GM12892 (cell line): ENCODE results near the gene ERGIC2.
A peak's percentile ranks its signal among the peaks of the same experiment; 100 is the strongest.
"Not testable (repeated sequence)": the region's sequence is repeated elsewhere in the genome, so short reads cannot be mapped to it uniquely, and the experiment has no call there.

ENCODE experiments used
- DNase-seq: peaks from one replicate; pipeline ENCODE4 v3.0.0; 2011; ENCODE audit not compliant: insufficient read length
- FAIRE-seq: peaks from 2 replicates; lab custom pipeline; 2011; peaks lifted over from hg19 to GRCh38; lab: Jason Lieb, UNC
- POLR2A ChIP-seq: IDR thresholded peaks from 2 replicates; pipeline ENCODE4 v1.6.1; 2011; ENCODE audit warnings: low read depth, low read length, control low read depth
- POLR2AphosphoS5 ChIP-seq: IDR thresholded peaks from 2 replicates; pipeline ENCODE4 v1.6.1; 2011; ENCODE audit warnings: low read depth, low read length, control low read depth
- TAF1 ChIP-seq: IDR thresholded peaks from 2 replicates; pipeline ENCODE4 v1.6.1; 2011; ENCODE audit warnings: low read depth, mild to moderate bottlenecking, control low read depth, low read length, borderline replicate concordance

The ERGIC2 gene

GRCh38 chr12:29317556-29318363, 63.2 kb downstream of the ERGIC2 start:
- DNase-seq, result peak; percentile 9
- no peak for TF ChIP-seq TAF1
- no peak for TF ChIP-seq POLR2A
- no peak for TF ChIP-seq POLR2AphosphoS5
- FAIRE-seq, result peak; percentile 70

- TF ChIP-seq POLR2A (no peak), TAF1 (no peak), POLR2AphosphoS5 (no peak)
- FAIRE-seq (no peak), DNase-seq (no peak)
Observed at GRCh38 chr12:29316752-29317151, 64.2 kb downstream of the ERGIC2 start.

- DNase-seq, result no peak
- no peak for FAIRE-seq
- TF ChIP-seq TAF1 (no peak), POLR2AphosphoS5 (no peak), POLR2A (no peak)
Observed at GRCh38 chr12:29314416-29314815, 66.6 kb downstream of the ERGIC2 start.

DNA sequence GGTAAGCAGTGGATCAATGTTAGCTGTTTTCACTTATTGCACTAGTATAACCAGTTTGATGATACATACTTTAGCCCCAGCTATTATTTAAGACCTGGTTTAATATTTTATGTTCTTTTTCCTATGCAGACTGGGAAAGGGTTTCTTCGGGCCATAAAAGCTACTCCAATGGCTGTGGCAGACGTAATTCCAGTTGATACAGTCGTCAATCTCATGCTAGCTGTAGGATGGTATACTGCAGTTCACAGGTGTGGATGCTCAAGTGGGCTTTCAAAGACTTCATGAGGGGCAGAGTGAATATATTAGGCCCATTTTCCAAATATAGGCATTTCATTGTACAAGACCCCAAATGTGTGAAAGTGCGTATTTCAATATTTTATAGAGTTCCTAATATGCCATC, 70.1 kb downstream of the ERGIC2 start:
- TF ChIP-seq TAF1 (no peak), POLR2AphosphoS5 (no peak), POLR2A (no peak)
- FAIRE-seq (no peak), DNase-seq (no peak)

DNA sequence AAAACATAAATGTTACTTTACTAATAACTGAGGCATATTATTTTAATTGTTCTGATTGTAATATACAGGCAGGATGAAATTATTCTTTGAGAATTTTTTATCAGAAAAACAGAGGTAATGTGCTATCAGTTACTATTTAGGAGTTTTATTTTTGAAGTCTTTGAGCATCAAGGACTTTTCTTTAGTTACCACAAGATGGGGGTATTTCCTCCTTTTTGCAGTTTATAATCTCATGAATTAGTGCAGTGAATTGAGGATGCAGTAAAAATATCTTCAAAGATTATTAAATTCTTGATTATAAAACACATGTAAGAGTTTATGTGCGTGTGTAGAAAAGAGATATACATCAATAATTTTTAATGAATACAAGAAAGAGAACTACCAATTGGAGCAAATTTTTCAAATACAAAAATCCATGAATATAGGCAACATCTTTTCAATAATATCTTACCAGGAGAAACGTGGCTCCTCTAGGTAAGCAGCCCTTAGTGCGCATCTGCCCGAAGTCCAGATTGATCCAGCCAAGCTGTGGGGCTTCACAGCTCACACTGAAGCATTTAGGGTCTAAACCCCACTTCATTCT, 71.6 kb downstream of the ERGIC2 start:
- DNase-seq (no peak), FAIRE-seq (no peak)
- TF ChIP-seq TAF1 (no peak), POLR2AphosphoS5 (no peak), POLR2A (no peak)

GRCh38 chr12:29306682-29307081, 74.3 kb downstream of the ERGIC2 start:
- FAIRE-seq, result no peak

DNA sequence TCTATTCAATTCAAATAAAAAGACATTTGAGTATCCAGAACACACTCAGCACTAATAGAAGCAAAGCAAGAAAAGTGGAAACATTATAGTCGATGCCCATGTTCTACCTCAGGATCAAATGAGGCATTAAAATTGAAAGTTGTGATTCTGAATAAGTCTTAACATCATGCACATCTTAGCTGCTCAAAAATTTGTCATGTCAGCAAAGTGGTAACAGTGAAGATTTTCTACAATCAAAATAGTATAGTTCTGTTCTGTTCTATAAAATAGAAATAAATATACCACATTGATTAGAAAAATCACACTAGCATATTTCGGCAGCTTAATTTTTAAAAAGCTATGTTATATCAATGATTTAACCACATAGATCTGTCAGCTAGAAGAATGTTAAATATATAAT, 74.7 kb downstream of the ERGIC2 start:
- DNase-seq (no peak), FAIRE-seq (no peak)
- TF ChIP-seq POLR2AphosphoS5 (no peak), TAF1 (no peak), POLR2A (no peak)

More at GRCh38 chr12:29306682-29307081, 74.3 kb downstream of the ERGIC2 start:
- no peak for TF ChIP-seq POLR2A
- TF ChIP-seq POLR2AphosphoS5, result no peak
- no peak for TF ChIP-seq TAF1
- no peak for DNase-seq

- FAIRE-seq (no peak), DNase-seq (no peak)
- TF ChIP-seq POLR2A (no peak), TAF1 (no peak), POLR2AphosphoS5 (no peak)
Observed at GRCh38 chr12:29304388-29304787, 76.6 kb downstream of the ERGIC2 start.

DNA sequence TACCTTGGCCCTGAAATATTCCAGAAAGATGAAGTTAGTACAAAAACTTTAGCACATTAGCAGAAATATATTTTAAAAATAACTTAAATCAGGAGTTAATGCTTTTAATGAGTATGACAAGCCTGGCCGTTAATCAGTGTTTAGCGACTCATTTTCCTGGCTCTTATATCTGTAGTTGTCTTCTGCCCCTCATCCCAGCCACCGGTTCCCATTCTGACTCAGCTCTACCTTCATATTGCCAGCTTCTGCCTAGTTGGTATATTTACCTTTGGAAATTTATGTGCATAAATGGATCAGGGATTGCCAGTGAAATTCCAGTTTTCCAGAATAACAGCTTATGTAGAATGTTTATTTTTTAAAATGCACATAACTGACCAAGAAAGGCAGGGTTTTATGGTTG, 79.9 kb downstream of the ERGIC2 start:
- DNase-seq (no peak), FAIRE-seq (no peak)
- TF ChIP-seq TAF1 (no peak), POLR2A (no peak), POLR2AphosphoS5 (no peak)

- DNase-seq (no peak), FAIRE-seq (no peak)
- TF ChIP-seq POLR2AphosphoS5 (no peak), POLR2A (no peak), TAF1 (no peak)
Observed at GRCh38 chr12:29299633-29300032, 81.3 kb downstream of the ERGIC2 start.

DNA sequence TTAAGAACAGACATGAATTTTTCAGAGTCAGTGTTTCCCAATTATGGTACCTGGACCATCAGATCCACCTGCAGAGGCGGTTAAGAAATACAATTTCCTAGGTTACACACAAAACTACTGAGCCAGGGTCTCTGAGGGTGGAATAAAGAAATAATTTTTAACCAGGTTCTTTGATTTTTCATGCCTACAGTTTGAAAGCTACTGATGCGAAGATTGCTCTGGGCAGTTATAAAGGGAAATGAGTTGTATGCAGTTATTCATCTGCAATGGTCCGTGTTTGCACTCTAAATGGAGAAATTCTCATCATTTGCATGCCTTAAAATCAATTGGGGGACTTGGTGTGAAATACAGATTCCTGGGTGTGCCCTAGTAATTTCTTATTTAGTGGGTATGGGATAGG, 89.7 kb downstream of the ERGIC2 start:
- DNase-seq (no peak), FAIRE-seq (no peak)
- TF ChIP-seq TAF1 (no peak), POLR2A (no peak), POLR2AphosphoS5 (no peak)

DNA sequence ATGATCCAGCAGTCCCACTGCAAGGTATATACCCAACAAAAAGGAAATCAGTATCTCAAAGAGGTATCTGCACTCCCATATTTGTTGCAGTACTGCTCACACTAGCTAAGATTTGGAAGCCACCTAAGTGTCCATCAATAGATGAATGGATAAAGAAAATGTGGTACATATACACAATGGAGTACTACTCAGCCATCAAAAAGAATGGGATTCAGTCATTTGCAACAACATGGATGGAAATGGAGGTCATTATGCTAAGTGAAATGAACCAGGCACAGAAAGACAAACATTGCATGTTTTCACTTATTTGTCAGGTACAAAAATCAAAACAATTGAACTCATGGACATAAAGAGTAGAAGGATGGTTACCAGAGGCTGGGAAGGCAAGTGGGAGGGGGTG, 90.5 kb downstream of the ERGIC2 start:
- DNase-seq, FAIRE-seq: not testable (repeated sequence)
